GM12874 (cell line): Measurements from ENCODE around the gene KANSL1.

Experiments used
- TF ChIP-seq, protein P1 (sequence below): IDR thresholded peaks from 2 replicates; pipeline ENCODE4 v1.5.1; 2011; ENCODE audit warnings: low read depth, mild to moderate bottlenecking, control low read depth, low read length, moderate library complexity; ENCODE audit not compliant: insufficient read depth

The KANSL1 gene

DNA sequence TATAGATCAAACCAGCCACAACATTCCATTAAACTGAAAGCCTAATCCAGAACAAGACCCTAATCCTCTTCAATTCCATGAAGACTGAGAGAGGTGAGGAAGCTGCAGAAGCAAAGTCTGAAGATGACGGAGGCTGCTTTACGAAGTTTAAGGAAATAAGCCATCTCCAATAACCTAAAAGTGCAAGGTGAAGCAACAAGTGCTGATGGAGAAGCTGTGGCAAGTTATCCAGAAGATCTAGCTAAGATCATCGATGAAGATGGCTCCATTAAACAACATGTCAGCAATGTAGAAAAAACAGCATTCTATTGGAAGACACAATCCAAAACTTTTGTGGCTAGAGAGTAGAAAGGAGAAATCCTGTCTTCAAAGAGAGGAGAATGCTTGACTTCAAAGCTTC lies 69.6 kb downstream of the KANSL1 start:
- TF ChIP-seq, protein P1, sequence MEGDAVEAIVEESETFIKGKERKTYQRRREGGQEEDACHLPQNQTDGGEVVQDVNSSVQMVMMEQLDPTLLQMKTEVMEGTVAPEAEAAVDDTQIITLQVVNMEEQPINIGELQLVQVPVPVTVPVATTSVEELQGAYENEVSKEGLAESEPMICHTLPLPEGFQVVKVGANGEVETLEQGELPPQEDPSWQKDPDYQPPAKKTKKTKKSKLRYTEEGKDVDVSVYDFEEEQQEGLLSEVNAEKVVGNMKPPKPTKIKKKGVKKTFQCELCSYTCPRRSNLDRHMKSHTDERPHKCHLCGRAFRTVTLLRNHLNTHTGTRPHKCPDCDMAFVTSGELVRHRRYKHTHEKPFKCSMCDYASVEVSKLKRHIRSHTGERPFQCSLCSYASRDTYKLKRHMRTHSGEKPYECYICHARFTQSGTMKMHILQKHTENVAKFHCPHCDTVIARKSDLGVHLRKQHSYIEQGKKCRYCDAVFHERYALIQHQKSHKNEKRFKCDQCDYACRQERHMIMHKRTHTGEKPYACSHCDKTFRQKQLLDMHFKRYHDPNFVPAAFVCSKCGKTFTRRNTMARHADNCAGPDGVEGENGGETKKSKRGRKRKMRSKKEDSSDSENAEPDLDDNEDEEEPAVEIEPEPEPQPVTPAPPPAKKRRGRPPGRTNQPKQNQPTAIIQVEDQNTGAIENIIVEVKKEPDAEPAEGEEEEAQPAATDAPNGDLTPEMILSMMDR: no peak

DNA sequence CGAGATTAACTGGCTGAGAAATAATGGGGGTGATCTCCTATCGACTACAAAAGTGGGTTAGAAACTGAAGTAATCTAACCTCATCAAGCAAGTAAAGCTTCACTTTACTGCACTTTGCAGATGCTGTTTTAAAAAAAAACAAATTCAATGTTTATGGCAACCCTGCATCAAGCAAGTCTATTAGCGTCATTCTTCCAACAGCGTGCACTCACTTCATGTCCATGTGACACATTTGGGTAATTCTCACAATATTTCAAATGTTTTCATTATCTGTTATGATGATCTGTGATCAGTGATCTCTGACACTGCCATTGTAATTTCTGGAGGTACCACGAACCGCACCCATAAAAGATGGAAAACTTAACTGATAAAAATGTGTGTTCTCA lies 70.8 kb downstream of the KANSL1 start:
- TF ChIP-seq, protein P1: no peak

DNA sequence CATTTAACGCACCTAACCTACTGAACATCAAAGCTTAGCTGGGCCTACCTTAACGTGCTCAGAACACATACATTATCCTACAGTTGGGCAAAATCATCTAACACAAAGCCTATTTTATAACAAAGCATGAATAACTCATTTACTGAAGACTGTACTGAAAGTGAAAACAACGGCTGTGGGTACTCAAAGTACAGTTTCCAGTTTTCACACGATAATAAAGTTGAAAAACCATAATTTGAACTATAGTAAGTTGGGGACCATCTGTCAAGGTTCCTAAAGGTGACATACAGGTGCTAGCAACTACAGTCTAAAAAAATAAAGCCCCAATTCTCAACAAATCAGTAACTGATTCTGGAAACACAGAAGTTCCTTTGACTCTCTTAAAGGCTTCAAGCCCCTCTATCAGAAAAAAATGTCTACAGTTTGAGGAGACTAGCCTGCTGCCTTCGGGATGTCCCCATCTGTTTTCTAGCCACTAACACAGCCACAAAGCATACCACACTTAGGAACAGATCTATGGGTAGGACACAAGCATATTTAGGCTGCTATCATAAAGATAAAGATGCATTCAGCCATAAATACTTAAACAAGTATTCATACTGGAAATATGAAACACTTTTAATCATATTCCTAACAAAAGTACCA lies 71.3 kb downstream of the KANSL1 start:
- TF ChIP-seq, protein P1: no peak

DNA sequence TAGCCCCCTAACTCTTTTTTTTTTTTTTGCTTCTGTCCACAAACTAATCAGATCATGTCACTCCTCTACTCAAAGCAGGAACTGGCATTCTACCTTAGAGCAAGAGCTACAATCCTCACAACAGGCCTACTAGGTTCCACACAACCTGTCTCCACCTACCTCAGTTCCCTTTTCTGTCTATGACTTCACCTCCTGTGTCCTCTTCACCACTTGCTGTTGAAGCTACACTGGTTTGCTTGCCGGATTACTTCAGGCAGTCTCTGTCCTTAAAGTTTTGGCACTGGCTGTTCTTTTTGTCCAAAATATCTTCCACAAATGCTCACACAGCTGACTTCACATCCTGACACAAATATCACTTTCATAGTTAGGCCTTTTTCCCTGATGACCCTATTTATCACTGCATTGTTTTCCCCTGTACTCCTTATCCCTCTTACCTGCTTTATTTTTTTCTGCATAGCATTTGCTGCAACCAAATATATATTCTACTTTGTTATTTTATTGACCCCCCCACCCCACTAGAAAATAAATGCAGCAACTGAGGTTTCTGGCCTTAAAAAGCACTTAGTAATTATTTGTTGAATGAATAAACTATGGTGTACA lies 72.0 kb downstream of the KANSL1 start:
- TF ChIP-seq, protein P1: no peak

DNA sequence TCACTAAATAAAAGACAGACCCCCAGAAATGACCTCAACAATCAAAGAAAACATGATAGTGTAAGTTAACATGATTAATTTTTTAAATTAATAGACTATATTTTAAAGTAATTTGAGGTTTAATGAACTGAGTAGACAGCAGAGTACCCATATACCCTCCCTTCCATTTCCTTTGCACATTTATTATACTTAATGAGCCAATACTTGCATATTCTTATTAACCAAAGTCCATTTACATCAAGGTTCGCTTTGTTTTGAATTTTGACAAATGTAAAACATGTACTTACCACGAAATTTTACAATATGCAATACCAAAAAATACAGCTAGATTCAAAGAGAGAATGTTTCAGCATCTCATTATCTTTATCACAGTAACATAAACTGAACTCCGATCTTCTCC lies 72.7 kb downstream of the KANSL1 start:
- TF ChIP-seq, protein P1: no peak

DNA sequence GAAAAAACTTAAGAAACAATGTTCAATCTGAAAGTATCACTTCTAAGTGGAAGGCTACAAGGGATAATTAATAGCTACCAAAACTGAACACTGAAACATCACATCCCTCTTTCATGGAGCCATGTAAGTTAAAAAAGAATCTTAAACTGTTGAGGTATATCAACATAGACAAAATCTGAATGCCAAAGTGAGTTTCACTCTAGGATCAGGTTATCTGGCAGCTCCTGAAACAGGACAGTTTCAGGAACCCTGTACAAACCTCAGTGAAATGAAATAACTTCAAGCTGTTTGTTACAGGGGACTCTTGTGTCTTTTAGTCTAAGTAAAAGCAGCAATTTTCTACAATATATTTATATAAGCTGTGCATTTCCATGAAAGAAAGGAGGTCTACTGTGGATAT lies 73.2 kb downstream of the KANSL1 start:
- TF ChIP-seq, protein P1: no peak

DNA sequence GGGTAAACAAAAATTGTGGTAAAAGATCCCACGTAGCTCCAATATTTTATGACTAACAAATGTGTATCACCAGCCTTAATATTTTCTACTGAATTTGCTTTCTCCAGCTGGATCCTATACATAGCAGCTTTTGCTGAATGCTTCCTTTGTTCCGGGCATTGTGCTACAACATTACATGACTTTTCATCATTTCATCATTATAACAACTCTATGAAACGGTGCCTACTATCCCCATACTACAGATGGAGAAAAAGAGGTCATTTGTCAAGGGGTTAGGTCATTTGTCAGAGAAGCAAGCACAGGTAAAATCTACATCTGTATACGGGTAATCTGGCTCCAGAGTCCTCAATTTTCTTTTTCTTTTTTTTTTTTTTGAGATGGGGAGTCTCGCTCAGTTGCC lies 74.3 kb downstream of the KANSL1 start:
- TF ChIP-seq, protein P1: no peak
